GM12878 (cell line): ENCODE results near the gene ARSJ.

Experiments
- CTCF ChIP-seq, 3 experiments: IDR thresholded peaks in 2 of 3; conservative IDR thresholded peaks in 1 of 3; 2 replicates each; pipeline ENCODE4 v1.5.1; 2011; ENCODE audit warnings: low read depth in 3 of 3, low read length in 3 of 3, mild to moderate bottlenecking in 3 of 3, control low read depth in 2 of 3, moderate library complexity in 2 of 3, inconsistent platforms in 1 of 3, mixed read lengths in 1 of 3; ENCODE audit not compliant: control insufficient read depth in 2 of 3, insufficient read depth in 1 of 3; ENCODE audit errors: extremely low read depth in 1 of 3
- EGR1 ChIP-seq, 2 experiments: IDR thresholded peaks; 1 replicate in 1 of 2; 2 replicates in 1 of 2; pipeline ENCODE4 v1.6.1; 2011 to 2012; ENCODE audit warnings: low read depth in 2 of 2, low read length in 2 of 2, borderline replicate concordance in 1 of 2, mild to moderate bottlenecking in 1 of 2, moderate library complexity in 1 of 2
- EP300 ChIP-seq, 2 experiments: fragments of 150-350 bp in 1 of 2; IDR thresholded peaks; 2 replicates each; pipeline ENCODE4 v1.6.1; 2011 to 2012; ENCODE audit warnings: low read depth in 2 of 2, low read length in 2 of 2, borderline replicate concordance in 1 of 2, improper control_type of control experiment in 1 of 2, inconsistent platforms in 1 of 2; ENCODE audit not compliant: control insufficient read depth in 1 of 2
- ETV6 ChIP-seq, 2 experiments: fragments of 450-650 bp in 1 of 2; IDR thresholded peaks in 1 of 2; conservative IDR thresholded peaks in 1 of 2; 2 replicates each; pipeline ENCODE4 v1.6.1; 2014; ENCODE audit warnings: antibody characterized with exemption in 1 of 2, borderline replicate concordance in 1 of 2, low read depth in 1 of 2, mild to moderate bottlenecking in 1 of 2, moderate library complexity in 1 of 2
- EZH2 ChIP-seq: IDR thresholded peaks from 2 replicates; pipeline ENCODE4 v1.6.1; 2012; ENCODE audit warnings: low read depth, mild to moderate bottlenecking, control low read depth, inconsistent platforms, low read length, borderline replicate concordance; ENCODE audit not compliant: control insufficient read depth
- FOXK2 ChIP-seq: fragments of 450-650 bp; IDR thresholded peaks from 2 replicates; pipeline ENCODE4 v1.6.1; 2017; ENCODE audit warnings: mild to moderate bottlenecking, moderate library complexity
- FOXM1 ChIP-seq: IDR thresholded peaks from 2 replicates; pipeline ENCODE4 v1.6.1; 2012; ENCODE audit warnings: low read depth, mild to moderate bottlenecking, inconsistent platforms, low read length, moderate library complexity
- IRF3 ChIP-seq: fragments of 450-650 bp; IDR thresholded peaks from 2 replicates; pipeline ENCODE4 v1.6.1; 2014; ENCODE audit warnings: mild to moderate bottlenecking
- JUND ChIP-seq: IDR thresholded peaks from 2 replicates; pipeline ENCODE4 v1.6.1; 2012; ENCODE audit warnings: low read depth, mild to moderate bottlenecking, low read length, improper control_type of control experiment, moderate library complexity
- PAX8 ChIP-seq: fragments of 450-650 bp; IDR thresholded peaks from 2 replicates; pipeline ENCODE4 v1.6.1; 2017; ENCODE audit warnings: mild to moderate bottlenecking, moderate library complexity
- POLR2A ChIP-seq: IDR thresholded peaks from 2 replicates; pipeline ENCODE4 v1.6.1; 2011; ENCODE audit warnings: low read depth, mild to moderate bottlenecking, low read length
- POLR2AphosphoS5 ChIP-seq: IDR thresholded peaks from 2 replicates; pipeline ENCODE4 v1.6.1; 2011; ENCODE audit warnings: mild to moderate bottlenecking, low read length, inconsistent platforms
- RCOR1 ChIP-seq: conservative IDR thresholded peaks from 2 replicates; pipeline ENCODE4 v1.6.1; 2012; ENCODE audit warnings: low read depth, low read length, improper control_type of control experiment
- TF ChIP-seq, protein P1 (sequence below): IDR thresholded peaks from 2 replicates; pipeline ENCODE4 v1.6.1; 2012; ENCODE audit warnings: mild to moderate bottlenecking, low read depth, low read length

DNA sequence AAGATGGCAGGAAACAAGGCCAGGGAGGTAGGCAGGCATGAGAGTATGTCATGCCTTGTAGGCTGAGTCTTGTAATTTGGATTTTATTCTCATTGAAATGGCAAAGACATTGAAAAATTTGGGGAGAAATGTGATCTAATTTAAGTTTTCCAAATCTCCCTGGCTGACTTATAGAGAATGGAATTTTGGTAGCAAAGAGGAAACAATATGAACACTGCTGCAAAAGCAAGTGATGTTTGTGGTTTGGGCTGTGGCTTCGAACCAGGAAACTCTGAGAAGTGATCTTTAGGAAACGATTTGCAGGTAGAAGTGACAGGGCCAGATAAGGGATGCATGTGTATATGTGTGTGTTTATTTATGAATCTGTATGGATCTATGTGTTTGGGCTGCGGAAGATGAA is 35.6 kb downstream of the ARSJ start:
- TF ChIP-seq CTCF (IDR thresholded peaks at IDR 0.05 in 2 of 3, conservative IDR thresholded peaks at IDR 0.05 in 1 of 3; ENCODE audit: control insufficient read depth in 2 of 3, extremely low read depth in 1 of 3, insufficient read depth in 1 of 3, low read depth in 3 of 3, low read length in 3 of 3) (no peak), PAX8 (no peak), POLR2A (no peak), FOXM1 (no peak), FOXK2 (no peak), JUND (no peak), EP300 (IDR thresholded peaks at IDR 0.05; ENCODE audit: borderline replicate concordance in 1 of 2, control insufficient read depth in 1 of 2, low read depth in 2 of 2, low read length in 2 of 2) (no peak), POLR2AphosphoS5 (no peak), ETV6 (conservative IDR thresholded peaks at IDR 0.05 in 1 of 2, IDR thresholded peaks at IDR 0.05 in 1 of 2; ENCODE audit: borderline replicate concordance in 1 of 2, low read depth in 1 of 2) (no peak), RCOR1 (no peak), EGR1 (IDR thresholded peaks at IDR 0.05; ENCODE audit: borderline replicate concordance in 1 of 2, low read depth in 2 of 2, low read length in 2 of 2) (no peak), EZH2 (no peak), IRF3 (no peak)
- TF ChIP-seq, protein P1, sequence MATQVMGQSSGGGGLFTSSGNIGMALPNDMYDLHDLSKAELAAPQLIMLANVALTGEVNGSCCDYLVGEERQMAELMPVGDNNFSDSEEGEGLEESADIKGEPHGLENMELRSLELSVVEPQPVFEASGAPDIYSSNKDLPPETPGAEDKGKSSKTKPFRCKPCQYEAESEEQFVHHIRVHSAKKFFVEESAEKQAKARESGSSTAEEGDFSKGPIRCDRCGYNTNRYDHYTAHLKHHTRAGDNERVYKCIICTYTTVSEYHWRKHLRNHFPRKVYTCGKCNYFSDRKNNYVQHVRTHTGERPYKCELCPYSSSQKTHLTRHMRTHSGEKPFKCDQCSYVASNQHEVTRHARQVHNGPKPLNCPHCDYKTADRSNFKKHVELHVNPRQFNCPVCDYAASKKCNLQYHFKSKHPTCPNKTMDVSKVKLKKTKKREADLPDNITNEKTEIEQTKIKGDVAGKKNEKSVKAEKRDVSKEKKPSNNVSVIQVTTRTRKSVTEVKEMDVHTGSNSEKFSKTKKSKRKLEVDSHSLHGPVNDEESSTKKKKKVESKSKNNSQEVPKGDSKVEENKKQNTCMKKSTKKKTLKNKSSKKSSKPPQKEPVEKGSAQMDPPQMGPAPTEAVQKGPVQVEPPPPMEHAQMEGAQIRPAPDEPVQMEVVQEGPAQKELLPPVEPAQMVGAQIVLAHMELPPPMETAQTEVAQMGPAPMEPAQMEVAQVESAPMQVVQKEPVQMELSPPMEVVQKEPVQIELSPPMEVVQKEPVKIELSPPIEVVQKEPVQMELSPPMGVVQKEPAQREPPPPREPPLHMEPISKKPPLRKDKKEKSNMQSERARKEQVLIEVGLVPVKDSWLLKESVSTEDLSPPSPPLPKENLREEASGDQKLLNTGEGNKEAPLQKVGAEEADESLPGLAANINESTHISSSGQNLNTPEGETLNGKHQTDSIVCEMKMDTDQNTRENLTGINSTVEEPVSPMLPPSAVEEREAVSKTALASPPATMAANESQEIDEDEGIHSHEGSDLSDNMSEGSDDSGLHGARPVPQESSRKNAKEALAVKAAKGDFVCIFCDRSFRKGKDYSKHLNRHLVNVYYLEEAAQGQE = no peak
